Heart left ventricle (tissue), 13 donors: ENCODE results near the gene HLA-F.

ENCODE experiments used
- CTCF ChIP-seq, 12 donors: fragments of 200-600 bp; sonication (generic) in 4 of 12; IDR thresholded peaks; one replicate each; pipeline versions ENCODE4 v1.5.0 to v1.8.0; 2018 to 2022; ENCODE audit warnings: antibody characterized with exemption in 12 of 12, mild to moderate bottlenecking in 5 of 12
- POLR2A ChIP-seq, 2 donors: fragments of 450-650 bp; IDR thresholded peaks; one replicate each; pipeline ENCODE4 v1.6.1; 2017; ENCODE audit warnings: antibody characterized with exemption in 2 of 2, mild to moderate bottlenecking in 2 of 2, moderate library complexity in 2 of 2
- donor health status: ischemic (EF 13 %, LVEDD 7.1; RV severe dilation, severe dysfunction).
- donor health status: DM: no; HTN: yes; CAD: no.
- donor health status: DM: no; HTN: no; CAD: no.
- donor health status: ischemic (EF 25% LVEDD 6.9; RV normal size, moderate dysfunction).
- donor health status: ischemic (EF 25% LVEDD 5.7; RV mildly dilated, moderate dysfunction).
- donor health status: ischemic (EF 35%, LVEDD 5.7; RV mildly dilated, moderate dysfunction).
- donor health status: nonischemic (EF 11% LVEDD 7.7; RV severe dilation, severe dysfunction).
- donor health status: DM: yes; HTN: yes; CAD: no.
- donor health status: PGD.
- donor health status: ischemic (EF 29% LVEDD 5.4; RV normal size, mild dysfunction).
- donor health status: nonischemic (EF 23%, LVEDD 6.1; RV moderate dilation, normal function).

GRCh38 chr6:29702519-29703103, 20.6 kb upstream of the HLA-F start:
- TF ChIP-seq CTCF (IDR thresholded peaks at IDR 0.05) = peak; percentile 25 to 88 (median 68)
- no peak for TF ChIP-seq POLR2A (IDR thresholded peaks at IDR 0.05)
